ENCODE results near the gene MPP3.

Gene MPP3

DNA sequence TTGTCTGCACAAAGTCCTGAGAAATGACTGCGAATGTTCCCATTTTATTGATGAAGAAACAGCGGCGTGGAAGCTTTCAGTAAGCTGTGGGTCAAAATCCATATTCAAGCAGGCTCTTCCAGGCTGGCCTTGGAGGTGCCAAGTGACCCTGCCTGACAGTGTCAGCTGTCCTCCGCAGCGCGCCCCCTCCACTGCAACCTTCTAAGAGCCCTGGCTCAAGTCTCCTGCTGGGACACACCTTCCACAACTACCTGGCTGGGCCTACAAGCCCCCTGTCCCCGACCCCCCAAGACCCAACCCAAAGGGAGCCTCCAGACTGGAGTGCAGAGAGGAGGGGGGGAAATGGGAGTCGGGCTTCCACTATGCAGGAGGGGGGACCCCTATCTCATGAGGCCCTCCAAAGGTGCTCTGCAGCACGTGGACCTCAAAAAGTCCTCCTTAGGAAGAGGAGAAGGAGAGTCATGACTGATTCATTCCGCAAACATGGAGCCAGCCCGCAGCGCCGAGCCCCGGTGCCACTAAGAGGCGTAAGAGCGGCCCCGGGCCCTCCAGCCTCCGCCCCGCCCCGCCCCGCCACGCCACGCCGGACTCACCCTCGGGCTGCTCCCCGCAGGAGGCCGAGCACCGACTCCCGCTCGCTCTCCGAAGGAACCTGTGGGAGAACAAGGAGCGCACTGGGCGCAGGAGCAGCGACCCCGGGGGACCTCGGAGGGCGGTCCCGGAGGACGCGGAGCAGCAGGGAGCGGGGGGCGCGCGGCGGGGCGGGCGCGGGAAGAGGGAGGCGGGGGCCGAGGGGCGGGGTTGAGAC lies 574 bp downstream of the MPP3 start (continued):
- TF ChIP-seq, protein P1, sequence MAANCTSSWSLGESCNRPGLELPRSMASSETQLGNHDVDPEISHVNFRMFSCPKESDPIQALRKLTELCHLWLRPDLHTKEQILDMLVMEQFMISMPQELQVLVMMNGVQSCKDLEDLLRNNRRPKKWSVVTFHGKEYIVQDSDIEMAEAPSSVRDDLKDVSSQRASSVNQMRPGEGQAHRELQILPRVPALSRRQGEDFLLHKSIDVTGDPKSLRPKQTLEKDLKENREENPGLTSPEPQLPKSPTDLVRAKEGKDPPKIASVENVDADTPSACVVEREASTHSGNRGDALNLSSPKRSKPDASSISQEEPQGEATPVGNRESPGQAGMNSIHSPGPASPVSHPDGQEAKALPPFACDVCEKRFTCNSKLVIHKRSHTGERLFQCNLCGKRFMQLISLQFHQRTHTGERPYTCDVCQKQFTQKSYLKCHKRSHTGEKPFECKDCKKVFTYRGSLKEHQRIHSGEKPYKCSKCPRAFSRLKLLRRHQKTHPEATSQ (tag by site-specific recombination; IDR thresholded peaks at IDR 0.05), result no peak
- no peak for TF ChIP-seq ZNF645 (tag by site-specific recombination; IDR thresholded peaks at IDR 0.05)
- TF ChIP-seq ZBTB1 (tag by site-specific recombination; IDR thresholded peaks at IDR 0.05), result no peak
- TF ChIP-seq ZNF623 (tag by site-specific recombination; IDR thresholded peaks at IDR 0.05), result no peak
- TF ChIP-seq ZFP41 (tag by site-specific recombination; IDR thresholded peaks at IDR 0.05; ENCODE audit: borderline replicate concordance), result no peak
- 0 out of 2 replicates have a peak, but pooled peaks have one; percentile 50 for TF ChIP-seq HOXC10 (CRISPR knock-in tag; IDR thresholded peaks at IDR 0.05)
- TF ChIP-seq SALL2 (tag by site-specific recombination; IDR thresholded peaks at IDR 0.05; ENCODE audit: borderline replicate concordance), result no peak
- peak; percentile 81 for TF ChIP-seq KLF1 (tag by site-specific recombination; IDR thresholded peaks at IDR 0.05)
- TF ChIP-seq ZNF76 (tag by site-specific recombination; IDR thresholded peaks at IDR 0.05; ENCODE audit: borderline replicate concordance, low read depth), result no peak
- TF ChIP-seq ZNF366 (tag by site-specific recombination; conservative IDR thresholded peaks at IDR 0.05), result no peak
- no peak for TF ChIP-seq ZNF776 (tag by site-specific recombination; IDR thresholded peaks at IDR 0.05; ENCODE audit: borderline replicate concordance)
- TF ChIP-seq ZSCAN30 (tag by site-specific recombination; IDR thresholded peaks at IDR 0.05), result no peak
- no peak for TF ChIP-seq AEBP2 (tag by site-specific recombination; IDR thresholded peaks at IDR 0.05; ENCODE audit: borderline replicate concordance)
- peak; percentile 91 for TF ChIP-seq ZBTB20 (tag by site-specific recombination; IDR thresholded peaks at IDR 0.05)
- no peak for TF ChIP-seq ZNF530 (tag by site-specific recombination; IDR thresholded peaks at IDR 0.05; ENCODE audit: low read depth)
- TF ChIP-seq REST (tag by site-specific recombination; IDR thresholded peaks at IDR 0.05), result no peak
- TF ChIP-seq ZNF416 (tag by site-specific recombination; IDR thresholded peaks at IDR 0.05), result no peak
- TF ChIP-seq ZNF19 (tag by site-specific recombination; IDR thresholded peaks at IDR 0.05; ENCODE audit: low read depth), result no peak
- no peak for TF ChIP-seq OSR2 (tag by site-specific recombination; IDR thresholded peaks at IDR 0.05)
- TF ChIP-seq ZNF830 (tag by site-specific recombination; IDR thresholded peaks at IDR 0.05; ENCODE audit: low read depth), result no peak
- no peak for TF ChIP-seq ZNF488 (tag by site-specific recombination; IDR thresholded peaks at IDR 0.05)
- TF ChIP-seq, protein P2, sequence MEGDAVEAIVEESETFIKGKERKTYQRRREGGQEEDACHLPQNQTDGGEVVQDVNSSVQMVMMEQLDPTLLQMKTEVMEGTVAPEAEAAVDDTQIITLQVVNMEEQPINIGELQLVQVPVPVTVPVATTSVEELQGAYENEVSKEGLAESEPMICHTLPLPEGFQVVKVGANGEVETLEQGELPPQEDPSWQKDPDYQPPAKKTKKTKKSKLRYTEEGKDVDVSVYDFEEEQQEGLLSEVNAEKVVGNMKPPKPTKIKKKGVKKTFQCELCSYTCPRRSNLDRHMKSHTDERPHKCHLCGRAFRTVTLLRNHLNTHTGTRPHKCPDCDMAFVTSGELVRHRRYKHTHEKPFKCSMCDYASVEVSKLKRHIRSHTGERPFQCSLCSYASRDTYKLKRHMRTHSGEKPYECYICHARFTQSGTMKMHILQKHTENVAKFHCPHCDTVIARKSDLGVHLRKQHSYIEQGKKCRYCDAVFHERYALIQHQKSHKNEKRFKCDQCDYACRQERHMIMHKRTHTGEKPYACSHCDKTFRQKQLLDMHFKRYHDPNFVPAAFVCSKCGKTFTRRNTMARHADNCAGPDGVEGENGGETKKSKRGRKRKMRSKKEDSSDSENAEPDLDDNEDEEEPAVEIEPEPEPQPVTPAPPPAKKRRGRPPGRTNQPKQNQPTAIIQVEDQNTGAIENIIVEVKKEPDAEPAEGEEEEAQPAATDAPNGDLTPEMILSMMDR (tag by site-specific recombination; IDR thresholded peaks at IDR 0.05), result 0 out of 2 replicates have a peak, but pooled peaks have one; percentile 35
- TF ChIP-seq ZNF561 (tag by site-specific recombination; IDR thresholded peaks at IDR 0.05; ENCODE audit: borderline replicate concordance), result 0 out of 2 replicates have a peak, but pooled peaks have one; percentile 2
- TF ChIP-seq PBX3 (CRISPR knock-in tag; IDR thresholded peaks at IDR 0.05), result no peak
